CD14-positive monocyte (primary cell): ENCODE data around the gene PATZ1. TPM values are rescaled to one million over a fixed set of nuclear protein-coding genes. Genes with fewer than 3 reads are reported as not detected.
A peak's percentile ranks its signal among the peaks of the same experiment; 100 is the strongest.

Source experiments
- DNase-seq, 3 donors: peaks; one replicate each; pipeline ENCODE4 v3.0.0-alpha.2; 2011 to 2022
- H2AFZ ChIP-seq: 2 replicates; pipeline ENCODE4 v1.6.0; 2012; ENCODE audit warnings: mild to moderate bottlenecking, low read depth, low read length, inconsistent platforms; ENCODE audit not compliant: insufficient read depth, poor library complexity, severe bottlenecking
- H3K27ac ChIP-seq, 2 donors: 1 replicate in 1 of 2; 2 replicates in 1 of 2; pipeline ENCODE4 v1.5.1; 2012 to 2013; ENCODE audit warnings: low read length in 2 of 2, control low read depth in 1 of 2, inconsistent platforms in 1 of 2, low read depth in 1 of 2, mild to moderate bottlenecking in 1 of 2
- H3K27me3 ChIP-seq, 2 donors: one replicate each; pipeline versions ENCODE4 v1.6.0 to v1.6.1; 2011 to 2013; ENCODE audit warnings: low read length in 2 of 2; ENCODE audit not compliant: control insufficient read depth in 2 of 2, insufficient read depth in 2 of 2
- H3K36me3 ChIP-seq, 2 donors: replicated peaks in 1 of 2; 1 replicate in 1 of 2; 2 replicates in 1 of 2; pipeline versions ENCODE4 v1.5.1 to v1.6.1; 2012 to 2013; ENCODE audit warnings: low read length in 2 of 2, control low read depth in 1 of 2, inconsistent platforms in 1 of 2, mild to moderate bottlenecking in 1 of 2; ENCODE audit not compliant: insufficient read depth in 2 of 2, control insufficient read depth in 1 of 2
- H3K4me1 ChIP-seq, 2 donors: 1 replicate in 1 of 2; 2 replicates in 1 of 2; pipeline versions ENCODE4 v1.5.1 to v1.6.1; 2012 to 2013; ENCODE audit warnings: low read length in 2 of 2, control low read depth in 1 of 2, inconsistent platforms in 1 of 2, mild to moderate bottlenecking in 1 of 2, moderate library complexity in 1 of 2; ENCODE audit not compliant: insufficient read depth in 2 of 2, control insufficient read depth in 1 of 2
- H3K4me2 ChIP-seq: replicated peaks from 2 replicates; pipeline ENCODE3; 2012; ENCODE audit warnings: low read length, moderate library complexity, mild to moderate bottlenecking; ENCODE audit not compliant: poor library complexity, severe bottlenecking; ENCODE audit errors: extremely low read depth
- H3K4me3 ChIP-seq, 3 experiments: fragments of 200-600 bp in 1 of 3; sonication (generic) in 1 of 3; replicated peaks in 1 of 3; 1 replicate in 2 of 3; 2 replicates in 1 of 3; pipeline ENCODE4 v1.5.1; 2011 to 2013; ENCODE audit warnings: low read length in 3 of 3, mild to moderate bottlenecking in 3 of 3, control low read depth in 2 of 3, low read depth in 2 of 3, inconsistent platforms in 1 of 3, moderate library complexity in 1 of 3
- H3K79me2 ChIP-seq: 2 replicates; pipeline ENCODE4 v1.6.0; 2012; ENCODE audit warnings: mild to moderate bottlenecking, control low read depth, inconsistent platforms, low read length, moderate library complexity; ENCODE audit not compliant: insufficient read depth
- H3K9ac ChIP-seq: 2 replicates; pipeline ENCODE4 v1.6.0; 2017; ENCODE audit warnings: low read length, mild to moderate bottlenecking; ENCODE audit not compliant: insufficient read depth, poor library complexity, severe bottlenecking
- H3K9me3 ChIP-seq, 2 donors: replicated peaks in 1 of 2; 1 replicate in 1 of 2; 2 replicates in 1 of 2; pipeline versions ENCODE4 v1.5.1 to v1.6.1; 2012 to 2013; ENCODE audit warnings: low read length in 2 of 2, control low read depth in 1 of 2; ENCODE audit not compliant: control insufficient read depth in 1 of 2, insufficient read depth in 1 of 2
- H4K20me1 ChIP-seq: 2 replicates; pipeline ENCODE4 v1.6.0; 2012; ENCODE audit warnings: mild to moderate bottlenecking, low read length, control low read depth, moderate library complexity; ENCODE audit not compliant: insufficient read depth
- H3K27ac Mint-ChIP-seq, 7 donors: one replicate each; pipeline ENCODE4 v1.8.0; 2020; ENCODE audit warnings: mild to moderate bottlenecking in 7 of 7, mixed read lengths in 7 of 7, moderate library complexity in 6 of 7, inconsistent platforms in 2 of 7
- H3K27me3 Mint-ChIP-seq, 3 donors: one replicate each; pipeline ENCODE4 v1.8.0; 2021 to 2022; ENCODE audit warnings: low read depth in 3 of 3, mild to moderate bottlenecking in 3 of 3, mixed read lengths in 3 of 3, moderate library complexity in 3 of 3, inconsistent platforms in 1 of 3
- H3K36me3 Mint-ChIP-seq, 2 donors: one replicate each; pipeline ENCODE4 v1.8.0; 2020; ENCODE audit warnings: mixed read lengths in 2 of 2, inconsistent platforms in 1 of 2, mild to moderate bottlenecking in 1 of 2
- H3K4me1 Mint-ChIP-seq: one replicate; pipeline ENCODE4 v1.8.0; 2020; ENCODE audit warnings: mild to moderate bottlenecking, mixed read lengths
- H3K4me3 Mint-ChIP-seq, 2 donors: one replicate each; pipeline ENCODE4 v1.8.0; 2020; ENCODE audit warnings: mild to moderate bottlenecking in 2 of 2, mixed read lengths in 2 of 2, moderate library complexity in 1 of 2
- H3K9me3 Mint-ChIP-seq, 7 donors: one replicate each; pipeline ENCODE4 v1.8.0; 2020 to 2022; ENCODE audit warnings: mixed read lengths in 7 of 7, mild to moderate bottlenecking in 6 of 7, moderate library complexity in 6 of 7, inconsistent platforms in 2 of 7
- CTCF ChIP-seq: fragments of 200-600 bp; IDR thresholded peaks from one replicate; pipeline ENCODE4 v1.8.0; 2022; ENCODE audit warnings: antibody characterized with exemption, mild to moderate bottlenecking
- WGBS: methylation state at CpG from one replicate; pipeline ENCODE4 v1.1.5; 2013; ENCODE audit warnings: missing lambda C conversion rate; ENCODE audit not compliant: insufficient coverage; 5-methylcytosine and 5-hydroxymethylcytosine counted together
- intact Hi-C, 2 donors: fragments of 100-400 bp; cut with micrococcal nuclease; formaldehyde crosslinking; loops; one replicate each; pipeline versions ENCODE4 v1.15.0 to v1.15.1; 2023
- polyA plus RNA-seq, 3 donors: library from polyadenylated mRNA; depleted of rRNA in 1 of 3; unstranded in 2 of 3; stranded (reverse) in 1 of 3; fragments of 300-500 nt in 2 of 3; fragments of >200 nt in 1 of 3; fragmentation: Illumina TruSeq in 2 of 3; gene quantifications; 1 replicate in 2 of 3; 2 replicates in 1 of 3; pipeline ENCODE4 v1.2.3, GENCODE V29; 2012 to 2021

Gene PATZ1
- polyA plus RNA-seq, 3 donors, result 1.8 to 10.7 (median 2.0) TPM

- Histone ChIP-seq H4K20me1 (no peaks in the 10 kb centered on the region), H3K4me2 (no peak overlapping the region), H3K27ac (peak overlapping the region in 1 of 2 donors; percentile 59), H2AFZ (no peak overlapping the region), H3K9ac (no peak overlapping the region), H3K4me1 (peaks cover 49 to 57% of the 10 kb centered on the region in 2 donors), H3K4me3 (no peak overlapping the region), H3K27me3 (no peaks in the 10 kb centered on the region), H3K9me3 (no peaks in the 10 kb centered on the region), H3K36me3 (no peaks in the 10 kb centered on the region), H3K79me2 (peaks cover 7% of the 10 kb centered on the region)
- Mint-ChIP-seq H3K4me1 (peaks cover 45% of the 10 kb centered on the region), H3K4me3 (peak overlapping the region in 1 of 2 donors; percentile 11), H3K36me3 (no peaks in the 10 kb centered on the region), H3K27ac (peak overlapping the region; percentile 53 to 87 (median 76)), H3K9me3 (peaks cover 0 to under 1% (median 0%) of the 10 kb centered on the region in 7 donors), H3K27me3 (peaks cover 0 to 9% (median 0%) of the 10 kb centered on the region in 3 donors)
- DNase-seq, result peak; percentile 57 to 86 (median 84)
- no peak for TF ChIP-seq CTCF
- intact Hi-C loops, result no loop called here
- WGBS, result no CpG with 5 or more reads among the region's 5 CpGs
Measured at GRCh38 chr22:31295831-31296657, 50.1 kb downstream of the PATZ1 start.

- H3K27me3 ChIP-seq, result no peaks in the 10 kb centered on the region
- no peaks in the 10 kb centered on the region for H3K9me3 ChIP-seq
- intact Hi-C loops, result no loop called here
- no peaks in the 10 kb centered on the region for H4K20me1 ChIP-seq
- no peak for DNase-seq
- no peak for TF ChIP-seq CTCF
- Mint-ChIP-seq H3K4me1 (peaks cover 47% of the 10 kb centered on the region), H3K36me3 (no peaks in the 10 kb centered on the region), H3K27me3 (peaks cover 0 to 8% (median 0%) of the 10 kb centered on the region in 3 donors), H3K9me3 (peaks cover 0 to 1% (median 0%) of the 10 kb centered on the region in 7 donors), H3K27ac (peak overlapping the region in 5 of 7 donors; percentile 30 to 50 (median 46)), H3K4me3 (no peak overlapping the region)
- no peak overlapping the region for H3K4me2 ChIP-seq
- peaks cover 9% of the 10 kb centered on the region for H3K79me2 ChIP-seq
- H3K9ac ChIP-seq, result no peak overlapping the region
- WGBS, result 80% methylated on average over 1 of the region's 3 CpGs
- no peak overlapping the region for H2AFZ ChIP-seq
- H3K4me3 ChIP-seq, result no peak overlapping the region
- H3K27ac ChIP-seq, result peak overlapping the region in 1 of 2 donors; percentile 59
- H3K4me1 ChIP-seq, result peaks cover 50 to 64% of the 10 kb centered on the region in 2 donors
- no peaks in the 10 kb centered on the region for H3K36me3 ChIP-seq
Measured at GRCh38 chr22:31295360-31295759, 50.8 kb downstream of the PATZ1 start.
